ENCODE results near the gene SERPINE2. TPM values are rescaled to one million over a fixed set of nuclear protein-coding genes. Genes with fewer than 3 reads are reported as not detected.

SERPINE2 gene
- total RNA-seq, 4 donors from 2014 or later: 6.1 to 33.3 (median 20.3) TPM

GRCh38 chr2:224046752-224047151, 7.7 kb upstream of the SERPINE2 start:
- H3K27ac ChIP-seq: no peak overlapping the region
- no peak for TF ChIP-seq POLR2A (IDR thresholded peaks at IDR 0.05)
- no peak for TF ChIP-seq CTCF (IDR thresholded peaks at IDR 0.05)
- H3K27me3 ChIP-seq: no peaks in the 10 kb centered on the region
- H3K4me1 ChIP-seq: no peaks in the 10 kb centered on the region
- H3K9me3 ChIP-seq: no peaks in the 10 kb centered on the region
- 90 to 93% methylated on average over 3 of the region's 3 CpGs for WGBS, 2 donors
- no peak overlapping the region for H3K4me3 ChIP-seq (replicated peaks in 1 of 3)
- no peaks in the 10 kb centered on the region for H3K36me3 ChIP-seq
- intact Hi-C loops (cut with DNase I): no loop called here
- DNase-seq: no peak

GRCh38 chr2:224042191-224042696, 3.2 kb upstream of the SERPINE2 start:
- H3K36me3 ChIP-seq: no peaks in the 10 kb centered on the region
- no peaks in the 10 kb centered on the region for H3K9me3 ChIP-seq
- intact Hi-C loops (cut with DNase I): no loop called here
- no peak overlapping the region for H3K4me3 ChIP-seq (replicated peaks in 1 of 3)
- no peak for TF ChIP-seq POLR2A (IDR thresholded peaks at IDR 0.05)
- no peak for TF ChIP-seq CTCF (IDR thresholded peaks at IDR 0.05)
- no peaks in the 10 kb centered on the region for H3K4me1 ChIP-seq
- WGBS, 2 donors: 50 to 51% methylated on average over 6 of the region's 6 CpGs
- no peak overlapping the region for H3K27ac ChIP-seq
- DNase-seq: no peak
- H3K27me3 ChIP-seq: no peaks in the 10 kb centered on the region

GRCh38 chr2:224041554-224041953, 2.5 kb upstream of the SERPINE2 start:
- 77 to 91% methylated on average over 6 of the region's 6 CpGs for WGBS, 2 donors
- intact Hi-C loops (cut with DNase I): no loop called here
- no peaks in the 10 kb centered on the region for H3K9me3 ChIP-seq
- no peak overlapping the region for H3K4me3 ChIP-seq (replicated peaks in 1 of 3)
- no peak for DNase-seq
- H3K27me3 ChIP-seq: no peaks in the 10 kb centered on the region
- no peak overlapping the region for H3K27ac ChIP-seq
- TF ChIP-seq CTCF (IDR thresholded peaks at IDR 0.05) (no peak), POLR2A (IDR thresholded peaks at IDR 0.05) (no peak)
- no peaks in the 10 kb centered on the region for H3K4me1 ChIP-seq
- H3K36me3 ChIP-seq: no peaks in the 10 kb centered on the region

- Histone ChIP-seq H3K36me3 (no peaks in the 10 kb centered on the region), H3K9me3 (no peaks in the 10 kb centered on the region), H3K27ac (no peak overlapping the region), H3K27me3 (no peaks in the 10 kb centered on the region), H3K4me1 (no peaks in the 10 kb centered on the region), H3K4me3 (replicated peaks in 1 of 3) (no peak overlapping the region)
- intact Hi-C loops (cut with DNase I): no loop called here
- no peak for DNase-seq
- TF ChIP-seq POLR2A (IDR thresholded peaks at IDR 0.05) (no peak), CTCF (IDR thresholded peaks at IDR 0.05) (no peak)
- WGBS, 2 donors: 92 to 96% methylated on average over 3 of the region's 3 CpGs
These were observed 1.7 kb upstream of the SERPINE2 start for GRCh38 chr2:224040753-224041152.

- H3K27ac ChIP-seq: no peak overlapping the region
- TF ChIP-seq POLR2A (IDR thresholded peaks at IDR 0.05) (no peak), CTCF (IDR thresholded peaks at IDR 0.05) (no peak)
- no peaks in the 10 kb centered on the region for H3K27me3 ChIP-seq
- 21 to 35% methylated on average over 15 to 18 of the region's 21 CpGs for WGBS, 2 donors
- intact Hi-C loops (cut with DNase I): no loop called here
- DNase-seq: no peak
- no peaks in the 10 kb centered on the region for H3K4me1 ChIP-seq
- H3K36me3 ChIP-seq: no peaks in the 10 kb centered on the region
- H3K9me3 ChIP-seq: no peaks in the 10 kb centered on the region
- peak overlapping the region in 1 of 3 donors; percentile 54 for H3K4me3 ChIP-seq (replicated peaks in 1 of 3)
These were observed 819 bp upstream of the SERPINE2 start for GRCh38 chr2:224039770-224040440.
